Middle frontal gyrus (tissue), 1 donor: ENCODE results near the gene HPSE2.
"Not testable (repeated sequence)": the region's sequence is repeated elsewhere in the genome, so short reads cannot be mapped to it uniquely, and the experiment has no call there.

Experiments used
- DNase-seq: peaks from one replicate; pipeline ENCODE4 v3.0.0-alpha.2; 2015; ENCODE audit warnings: low spot score; ENCODE audit errors: extremely low spot score

Gene HPSE2

DNA sequence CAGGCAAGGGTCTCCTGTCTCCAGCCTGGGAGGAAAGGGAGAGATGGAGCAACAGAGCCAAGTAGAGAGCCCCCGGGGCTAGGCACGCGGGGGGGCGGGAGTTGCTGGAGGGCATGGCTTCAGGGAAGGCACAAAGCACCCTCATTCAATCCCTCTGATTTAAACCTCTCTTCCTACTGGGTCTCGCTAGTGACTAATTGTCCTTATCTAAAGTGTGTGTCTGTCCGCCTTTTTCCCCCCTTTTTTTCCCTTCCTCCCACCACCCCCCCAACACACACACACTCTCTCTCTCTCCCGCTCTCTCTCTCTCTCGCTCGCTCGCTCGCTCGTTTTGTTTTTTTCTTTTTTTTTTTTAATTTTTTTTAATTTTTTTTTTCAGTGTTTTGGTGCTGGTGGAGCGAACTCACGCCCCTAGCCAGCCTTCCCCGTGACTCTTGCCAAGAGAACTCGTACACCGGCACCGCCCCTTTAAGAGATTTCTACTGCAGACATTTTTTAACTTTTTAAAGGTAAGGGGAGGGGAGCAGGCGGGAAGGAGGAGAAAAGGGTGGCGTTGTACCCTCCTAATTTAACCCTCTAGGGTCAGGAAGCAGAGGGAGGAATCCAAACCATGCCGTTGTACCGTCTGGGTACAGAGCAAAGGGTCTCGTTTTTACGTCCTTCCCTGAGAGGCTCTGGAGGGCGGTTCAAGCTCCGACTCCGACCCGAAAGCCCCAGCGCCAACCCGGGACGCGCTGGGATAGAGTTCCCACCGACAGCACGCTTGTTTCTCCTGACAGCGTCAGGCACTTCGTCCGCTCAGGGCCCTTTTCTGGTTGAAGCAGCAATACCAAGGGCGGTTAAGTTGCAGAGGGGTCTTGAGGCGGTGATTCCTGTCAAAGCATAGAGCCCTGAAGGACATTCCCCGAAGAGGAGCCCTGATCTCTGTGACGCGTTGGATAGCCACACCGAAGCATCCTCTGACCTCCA lies at the start of gene HPSE2:
HPSE2 (minus strand) TSS at position 195 of the 969 bp plus-strand sequence.
- DNase-seq: no peak

DNA sequence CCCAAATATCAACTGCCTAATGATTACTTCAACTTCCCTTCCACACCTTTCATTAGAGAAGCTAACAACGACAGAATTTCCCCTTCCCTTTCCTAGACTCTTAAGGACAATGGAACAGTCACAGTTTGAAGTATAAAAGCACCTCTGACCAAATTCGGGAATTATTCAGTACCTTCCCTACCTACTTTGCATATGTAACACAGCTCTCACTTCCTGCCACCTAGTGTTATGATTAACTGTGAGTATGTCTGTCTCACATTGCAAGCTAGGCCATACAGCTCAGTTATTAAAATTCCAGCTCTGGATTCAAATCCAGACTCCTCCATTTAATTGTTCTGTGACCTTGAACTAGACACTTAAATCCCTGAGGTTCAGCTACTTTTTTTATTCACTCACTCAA lies 44.8 kb upstream of the HPSE2 start:
- DNase-seq: no peak

DNA sequence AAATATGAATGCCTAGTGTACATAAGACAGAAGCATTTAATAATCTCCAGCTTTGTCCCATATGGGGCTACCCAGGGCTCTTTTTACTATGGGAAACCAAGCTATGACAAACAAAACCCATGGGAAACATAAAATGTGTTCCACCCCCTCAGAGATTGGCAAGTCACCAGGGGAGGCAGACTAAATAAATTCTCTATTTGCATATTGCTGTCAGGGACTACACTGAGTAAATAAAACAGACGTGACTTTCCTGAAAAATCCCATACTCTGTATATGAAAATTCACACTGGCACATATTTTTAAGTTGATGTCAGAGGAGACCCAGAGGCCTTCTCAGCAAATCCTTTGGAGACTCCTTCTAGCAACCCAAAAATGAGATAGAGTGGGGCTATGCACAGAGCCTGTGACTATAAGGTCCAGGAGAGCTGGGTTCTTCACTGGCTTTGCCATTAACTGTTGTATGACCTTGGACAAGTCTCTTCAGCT lies 44.0 kb upstream of the HPSE2 start:
- DNase-seq: no peak

DNA sequence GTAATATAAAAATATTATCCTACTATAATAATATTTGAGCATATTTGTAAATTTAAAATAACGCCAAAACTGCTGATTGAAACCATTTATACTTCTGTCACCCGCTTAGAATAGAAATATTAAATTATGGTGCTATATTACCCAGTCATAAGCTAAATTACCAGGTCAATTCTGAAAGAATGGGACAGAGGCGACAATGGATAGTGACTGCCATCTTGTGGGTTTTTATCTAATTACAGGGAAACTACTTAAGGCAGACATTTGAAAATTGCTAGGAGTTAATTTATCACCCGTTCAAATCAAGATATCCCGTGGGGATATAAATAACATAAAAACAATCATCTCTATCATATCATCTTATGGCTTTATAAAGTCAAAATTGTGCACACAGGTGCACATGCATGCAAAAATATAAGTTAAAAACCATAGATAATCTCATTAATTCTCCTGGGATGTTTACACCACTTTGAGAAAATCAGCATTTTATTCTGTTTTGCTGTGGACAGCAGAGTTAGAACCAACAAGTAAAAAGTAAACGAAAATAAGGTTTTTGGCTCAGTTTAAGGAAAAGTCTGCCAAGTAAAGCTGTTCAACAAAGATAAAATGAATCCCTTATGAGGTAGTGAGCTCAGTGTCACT lies 41.3 kb upstream of the HPSE2 start:
- no peak for DNase-seq

DNA sequence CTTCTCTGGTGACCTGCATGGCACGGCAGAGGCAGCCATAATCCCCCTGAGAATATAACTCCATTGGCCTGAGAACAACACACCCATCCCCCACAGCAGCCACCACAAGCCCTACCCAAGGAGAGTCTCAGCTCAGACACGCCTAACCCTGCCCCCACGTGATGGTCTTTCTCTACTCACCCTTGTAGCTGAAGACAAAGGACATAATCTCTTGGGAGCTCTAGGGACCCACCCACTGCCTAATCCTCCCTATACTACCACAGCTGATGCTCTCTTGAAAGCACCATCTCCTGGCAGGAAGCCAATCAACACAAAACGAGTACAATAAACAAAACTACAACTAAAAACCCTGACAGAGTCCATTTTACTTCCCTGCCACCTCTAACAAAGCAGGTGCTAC lies 30.7 kb upstream of the HPSE2 start:
- no peak for DNase-seq

DNA sequence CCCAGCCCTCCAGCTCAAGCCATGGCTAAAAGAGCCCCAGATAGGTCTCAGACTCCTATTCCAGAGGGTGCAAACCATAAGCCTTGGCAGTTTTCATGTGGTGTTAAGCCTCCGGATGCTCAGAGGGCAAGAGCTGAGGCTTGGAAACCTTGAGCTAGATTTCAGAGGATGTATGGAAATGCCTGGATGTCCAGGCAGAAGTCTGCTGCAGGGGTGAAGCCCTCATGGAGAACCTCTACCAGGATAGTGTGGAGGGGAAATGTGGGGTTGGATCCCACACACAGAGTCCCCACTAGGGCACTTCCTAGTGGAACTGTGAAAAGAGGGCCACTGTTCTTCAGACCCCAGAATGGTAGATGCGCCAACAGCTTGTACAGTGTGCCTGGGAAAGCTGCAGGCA lies 13.2 kb upstream of the HPSE2 start:
- no peak for DNase-seq

DNA sequence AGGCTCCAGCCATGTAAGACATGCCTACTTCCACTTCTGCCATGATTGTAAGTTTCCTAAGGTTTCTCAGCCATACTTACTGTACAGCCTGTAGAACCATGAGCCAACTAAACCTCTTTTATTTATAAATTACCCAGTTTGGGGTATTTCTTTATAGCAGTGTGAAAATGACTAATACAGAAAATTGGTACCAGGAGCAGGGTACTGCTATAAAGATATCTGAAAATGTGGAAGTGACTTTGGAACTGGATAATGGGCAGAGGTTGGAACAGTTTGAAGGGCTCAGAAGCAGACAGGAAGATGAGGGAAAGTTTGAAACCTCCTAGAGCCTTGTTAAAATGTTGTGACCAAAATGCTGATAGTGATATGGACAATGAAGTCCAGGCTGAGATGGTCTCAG lies 12.2 kb upstream of the HPSE2 start:
- DNase-seq: not testable (repeated sequence)

DNA sequence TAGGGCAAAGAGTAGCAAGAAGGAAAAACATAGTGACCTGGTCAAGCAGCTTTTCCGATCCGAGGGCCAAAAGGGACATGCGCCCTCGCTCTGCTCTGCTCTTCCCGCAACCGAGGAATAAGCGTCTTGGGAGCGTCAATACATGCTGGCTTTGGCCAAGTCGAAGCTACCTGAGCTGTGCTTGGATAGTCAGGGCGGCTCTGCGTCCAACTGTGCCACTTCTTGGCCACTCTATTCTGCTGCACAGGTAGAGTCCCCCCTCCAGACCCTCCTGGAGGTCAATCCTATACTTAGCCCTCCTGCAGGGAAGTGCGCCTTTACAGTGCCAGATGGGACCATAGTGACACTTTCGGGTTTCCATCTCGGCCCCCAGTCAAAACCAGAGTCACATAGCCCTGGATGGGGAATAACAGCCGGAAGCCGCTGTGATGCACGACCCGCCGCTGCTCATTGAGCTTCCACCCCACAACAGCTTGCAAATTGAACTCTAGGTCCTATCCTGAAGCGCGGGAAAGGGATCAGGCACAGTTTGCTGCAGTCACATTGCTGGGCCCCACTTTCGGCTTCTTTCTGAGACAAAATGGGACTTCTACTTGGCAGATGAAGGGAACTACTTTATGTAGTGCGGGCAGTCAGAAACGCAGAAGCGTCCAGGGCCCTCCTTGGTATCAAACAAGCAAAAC lies 1.1 kb upstream of the HPSE2 start:
- no peak for DNase-seq

DNA sequence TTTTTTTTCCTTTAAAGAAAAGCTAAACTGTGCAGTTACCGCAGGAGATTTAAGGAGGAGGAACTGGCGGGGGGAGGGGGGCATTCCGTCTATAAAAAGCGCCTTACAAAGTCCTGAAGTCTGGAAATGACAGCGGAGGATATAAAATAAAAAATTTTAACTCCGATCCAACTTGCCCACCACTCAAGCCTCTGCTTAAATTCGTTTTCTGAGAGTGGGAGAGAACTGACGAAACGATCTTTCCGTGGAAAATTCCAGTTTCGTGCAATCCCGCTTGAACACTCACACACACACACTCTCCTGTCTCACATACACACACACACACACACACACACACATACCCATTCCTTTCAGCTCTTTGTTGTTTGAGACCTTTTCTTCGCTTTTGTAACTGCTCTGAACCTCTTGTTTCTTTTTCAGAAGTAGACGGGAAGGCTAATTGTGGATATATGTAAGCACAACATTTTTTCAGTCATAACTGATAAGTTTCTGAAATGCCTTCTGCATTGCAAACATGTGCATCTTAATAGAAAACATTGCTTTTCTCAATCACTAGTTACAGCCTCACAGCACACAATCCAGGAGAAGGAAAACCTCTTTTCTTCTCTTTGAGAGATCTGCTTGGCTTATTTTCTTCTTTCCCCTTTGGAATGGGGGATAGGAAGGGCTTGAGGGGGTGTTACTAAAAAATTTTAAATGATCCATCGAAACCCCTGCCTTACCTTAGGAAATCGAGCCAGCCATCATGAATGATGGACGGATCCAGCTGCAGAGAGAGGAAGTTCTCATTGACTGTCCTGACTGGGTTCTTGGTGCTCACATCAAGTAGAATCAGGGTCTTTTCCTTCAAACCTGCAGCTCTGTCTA lies 628 bp downstream of the HPSE2 start:
- no peak for DNase-seq

DNA sequence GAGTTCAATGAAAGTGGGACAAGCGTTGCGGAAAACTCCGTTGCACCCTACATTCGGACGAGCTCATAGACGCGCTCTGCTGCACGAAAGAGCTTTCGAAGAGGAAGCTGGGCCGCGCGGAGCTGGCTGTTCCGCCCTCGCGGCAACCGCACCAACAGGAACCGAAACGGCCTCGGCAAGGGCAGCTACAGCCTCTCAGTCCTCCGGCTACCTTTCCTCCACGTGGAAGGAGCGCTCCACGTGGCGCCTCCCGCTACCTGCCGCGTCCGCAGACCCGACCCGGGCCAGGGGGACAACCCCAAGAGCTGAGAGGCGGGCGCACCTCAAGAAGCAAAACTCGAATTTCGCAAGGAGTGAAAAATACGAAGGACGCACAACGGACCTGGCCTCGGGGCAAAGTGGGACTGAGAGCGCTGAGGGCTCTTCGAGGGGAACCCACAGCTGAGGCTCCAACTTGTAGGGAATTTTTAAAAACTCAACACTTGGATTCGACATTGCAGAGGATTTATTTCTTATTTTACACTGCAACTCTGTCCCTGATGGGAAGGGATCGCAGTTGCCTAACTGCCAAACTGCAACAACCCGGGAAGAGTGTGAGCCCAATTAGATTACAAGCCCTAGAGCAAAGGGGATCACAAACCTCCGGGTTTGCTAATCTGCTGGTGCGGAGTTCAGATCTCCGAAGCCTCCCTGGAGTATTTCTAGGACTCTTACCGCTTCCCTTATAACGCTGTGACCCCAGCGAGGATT lies 1.4 kb downstream of the HPSE2 start:
- no peak for DNase-seq

DNA sequence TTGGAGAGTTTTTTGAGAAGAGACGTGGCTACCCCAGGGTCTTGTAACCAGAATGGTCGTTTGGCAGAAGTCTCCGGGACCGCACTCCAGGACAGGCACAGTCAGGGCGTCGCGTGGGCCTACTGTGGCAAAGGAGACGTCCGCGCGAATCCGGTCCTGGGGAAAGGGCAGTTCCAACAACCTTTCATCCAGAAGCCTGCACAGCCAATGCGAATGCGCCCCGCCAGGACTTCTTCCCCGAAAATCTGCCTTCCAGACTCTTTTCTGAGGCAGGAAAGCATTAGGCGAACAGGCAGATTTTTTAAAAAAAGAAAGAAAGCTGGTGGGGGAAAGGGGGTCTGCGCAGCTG lies 2.0 kb downstream of the HPSE2 start:
- no peak for DNase-seq

DNA sequence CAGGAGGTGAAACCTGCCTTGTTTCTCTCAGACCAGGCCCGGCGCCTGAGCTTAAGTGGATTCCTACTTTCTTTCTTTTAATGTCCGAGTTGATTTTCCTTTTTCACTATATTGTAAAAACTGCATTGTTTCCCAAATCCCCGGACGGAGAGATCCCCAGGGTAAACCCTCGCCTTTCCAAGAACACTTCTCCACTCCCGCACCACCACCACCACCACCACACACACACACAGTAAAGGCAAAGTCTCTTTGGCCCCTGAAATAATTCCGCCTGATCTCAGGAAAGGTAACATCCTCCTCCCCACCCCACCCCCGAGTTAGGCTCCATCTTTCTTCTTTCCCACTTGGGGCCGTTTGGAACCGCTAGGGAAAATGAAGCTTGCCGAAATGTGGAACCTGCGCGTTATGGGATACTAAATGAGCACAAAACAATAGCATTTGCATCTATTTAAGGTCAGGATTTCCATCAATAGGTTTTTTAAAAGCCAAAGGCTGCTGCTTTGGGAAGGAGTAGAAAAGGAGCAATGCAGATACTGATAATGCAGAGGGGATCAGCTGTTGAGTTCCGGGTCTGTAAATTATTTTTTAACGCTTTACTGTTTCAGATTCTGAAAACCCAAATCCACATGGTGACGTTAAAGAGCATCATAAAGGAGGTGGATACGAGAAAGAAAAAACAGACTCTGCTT lies 2.5 kb downstream of the HPSE2 start:
- no peak for DNase-seq

DNA sequence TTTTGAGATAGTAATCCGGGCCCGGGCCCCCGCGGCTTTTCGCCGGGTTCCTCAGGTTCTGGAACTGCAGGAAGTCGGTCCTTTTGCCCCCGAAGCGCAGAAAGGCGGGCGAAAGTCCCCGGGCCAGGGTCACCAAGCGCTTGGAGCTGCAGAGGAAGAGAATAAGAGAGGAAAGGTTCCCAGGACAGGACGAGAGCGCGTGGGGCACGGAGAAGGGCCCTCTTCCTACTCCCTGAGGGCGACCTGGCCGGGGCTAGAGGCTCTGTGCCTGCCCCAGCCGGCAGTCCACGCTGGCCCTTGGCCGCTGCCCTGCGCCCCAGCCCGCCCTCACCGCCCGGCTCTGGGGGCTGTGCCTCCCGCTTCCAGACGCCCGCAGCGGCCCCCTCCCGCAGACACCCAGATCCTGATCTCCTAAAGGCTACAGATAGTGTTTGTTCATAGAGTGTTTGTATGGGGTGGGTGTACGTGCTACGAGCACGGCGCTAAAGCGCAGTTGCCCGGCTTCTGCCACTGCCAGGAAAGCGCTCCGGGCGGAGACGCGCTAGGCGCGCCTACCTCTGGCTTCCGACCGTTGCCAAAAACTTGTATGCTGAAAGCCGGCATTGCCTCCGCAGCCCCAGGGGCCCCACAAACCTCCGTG lies 3.2 kb downstream of the HPSE2 start:
- no peak for DNase-seq

DNA sequence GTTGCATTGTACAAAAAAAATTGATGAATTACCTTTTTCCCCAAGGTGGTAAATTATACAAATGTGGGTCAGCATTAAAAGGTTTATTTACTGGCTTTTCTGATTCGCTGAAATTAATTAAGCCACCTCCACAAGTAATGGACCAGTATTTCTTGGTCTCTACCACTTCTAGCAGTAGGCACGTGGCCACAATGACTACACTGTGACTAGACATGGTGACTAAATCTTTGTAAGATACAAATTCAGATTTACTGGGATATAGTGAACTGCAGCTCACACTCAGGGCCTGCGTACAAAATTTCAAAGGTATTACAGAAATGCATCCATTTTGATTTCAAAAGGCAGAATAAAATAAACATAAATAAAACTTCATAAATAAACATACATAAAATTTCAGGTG lies 10.9 kb downstream of the HPSE2 start:
- DNase-seq: no peak

DNA sequence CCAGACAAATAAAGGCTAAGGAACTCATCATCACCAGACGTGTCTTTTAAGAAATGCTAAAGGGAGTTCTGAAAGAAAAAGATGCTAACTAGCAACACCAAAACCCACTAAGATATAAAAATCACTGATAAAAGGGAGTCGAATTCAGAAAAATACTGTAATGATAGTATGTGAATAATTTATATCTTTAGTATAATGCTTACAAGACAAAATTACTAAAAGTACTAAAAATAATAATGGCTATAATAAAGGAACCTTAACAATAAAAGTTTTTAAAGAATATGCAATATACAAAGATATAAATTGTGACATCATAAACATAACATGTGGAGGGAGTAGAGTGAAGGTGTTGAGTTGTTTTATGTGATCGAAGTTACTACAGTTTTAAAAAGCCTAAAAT lies 28.3 kb downstream of the HPSE2 start:
- no peak for DNase-seq

DNA sequence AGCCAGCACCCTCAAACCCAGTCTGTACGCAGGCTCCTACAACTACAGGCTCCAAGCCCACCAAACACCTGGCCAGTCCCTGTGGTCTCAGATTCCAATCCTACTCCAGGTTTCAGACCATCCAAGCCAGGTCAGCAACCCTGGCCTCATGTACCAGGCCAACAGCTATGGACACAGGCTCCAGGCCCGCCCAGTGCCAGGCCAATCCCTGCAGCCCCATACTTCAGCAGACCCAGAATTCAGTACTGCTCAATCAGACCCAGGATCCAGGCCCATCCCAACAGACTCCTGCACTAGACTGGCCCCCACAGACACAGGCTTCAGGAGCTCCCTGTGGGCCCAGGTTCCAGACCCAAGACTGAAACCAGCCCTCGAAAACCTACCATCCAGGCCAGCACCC lies 32.3 kb downstream of the HPSE2 start:
- no peak for DNase-seq

DNA sequence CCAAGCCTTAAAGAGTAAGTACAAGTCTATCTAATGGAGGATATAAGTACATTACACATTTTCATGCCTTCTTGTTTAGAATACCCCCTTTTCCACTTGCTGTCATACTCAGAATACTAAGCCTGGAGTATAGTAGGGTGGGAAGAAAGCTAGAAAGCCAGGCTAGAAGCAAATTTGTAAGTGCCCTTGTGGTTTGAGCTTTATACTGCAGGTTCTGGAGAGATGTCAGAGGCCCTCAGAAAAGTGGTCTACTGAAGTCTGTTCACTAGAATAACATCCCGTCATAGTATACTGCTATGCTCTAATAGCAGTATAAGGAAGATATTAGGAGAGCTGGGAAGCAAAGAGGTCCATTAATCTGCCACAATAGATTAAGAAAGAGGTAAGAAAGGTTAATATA lies 62.7 kb downstream of the HPSE2 start:
- no peak for DNase-seq

DNA sequence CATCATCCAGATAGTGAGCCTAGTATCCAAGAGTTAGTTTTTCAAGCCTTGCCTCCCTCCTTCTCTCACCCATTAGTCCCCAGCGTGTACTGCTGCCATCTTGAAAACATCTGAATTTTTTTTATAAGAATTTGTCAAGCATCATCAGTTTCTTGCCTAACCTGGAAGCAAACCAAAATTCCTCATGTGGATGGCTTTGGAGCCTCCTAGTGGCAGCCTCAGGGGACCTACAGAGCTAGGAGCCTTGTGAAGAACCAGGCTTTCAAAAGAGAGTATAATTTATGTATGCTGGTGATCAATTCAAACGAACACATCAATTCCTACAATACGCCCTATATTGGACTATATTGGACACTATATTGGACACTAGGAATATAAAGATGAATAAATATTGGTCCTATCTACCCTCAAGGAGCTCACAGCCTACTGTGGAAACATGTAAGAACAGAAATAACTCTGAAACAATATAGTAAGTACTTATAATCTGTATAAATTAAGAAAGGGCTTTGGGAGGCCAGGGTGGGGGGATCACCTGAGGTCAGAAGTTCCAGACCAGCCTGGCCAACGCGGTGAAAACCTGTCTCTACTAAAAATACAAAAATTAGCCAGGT lies 63.4 kb downstream of the HPSE2 start:
- no peak for DNase-seq

DNA sequence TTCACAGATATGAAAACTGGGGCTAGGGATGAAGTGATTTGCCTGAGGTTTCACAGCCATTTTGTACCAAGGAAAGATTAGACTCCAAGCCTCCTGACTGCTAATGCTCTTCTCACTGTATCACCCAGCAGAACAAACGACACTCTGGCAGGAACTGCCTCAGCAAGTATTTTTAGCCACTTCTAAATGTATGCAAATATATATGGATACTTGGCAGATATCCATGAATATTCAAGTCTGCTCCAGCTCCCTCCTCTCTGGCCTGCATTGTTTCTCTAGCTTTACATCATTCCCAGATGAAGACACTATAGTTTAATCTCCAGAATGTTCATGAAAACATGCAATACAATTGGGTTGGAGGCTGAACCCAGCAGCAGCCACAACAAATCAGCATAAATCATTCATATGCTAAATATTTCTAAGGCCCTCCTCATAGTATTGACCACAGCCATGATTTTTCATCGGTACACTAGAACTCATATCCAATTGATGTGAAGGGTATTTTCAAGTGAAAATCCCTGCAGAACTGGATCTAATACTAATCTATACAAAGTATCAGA lies 65.5 kb downstream of the HPSE2 start:
- no peak for DNase-seq
